Measurements from ENCODE around the gene CIB4.

Gene CIB4

DNA sequence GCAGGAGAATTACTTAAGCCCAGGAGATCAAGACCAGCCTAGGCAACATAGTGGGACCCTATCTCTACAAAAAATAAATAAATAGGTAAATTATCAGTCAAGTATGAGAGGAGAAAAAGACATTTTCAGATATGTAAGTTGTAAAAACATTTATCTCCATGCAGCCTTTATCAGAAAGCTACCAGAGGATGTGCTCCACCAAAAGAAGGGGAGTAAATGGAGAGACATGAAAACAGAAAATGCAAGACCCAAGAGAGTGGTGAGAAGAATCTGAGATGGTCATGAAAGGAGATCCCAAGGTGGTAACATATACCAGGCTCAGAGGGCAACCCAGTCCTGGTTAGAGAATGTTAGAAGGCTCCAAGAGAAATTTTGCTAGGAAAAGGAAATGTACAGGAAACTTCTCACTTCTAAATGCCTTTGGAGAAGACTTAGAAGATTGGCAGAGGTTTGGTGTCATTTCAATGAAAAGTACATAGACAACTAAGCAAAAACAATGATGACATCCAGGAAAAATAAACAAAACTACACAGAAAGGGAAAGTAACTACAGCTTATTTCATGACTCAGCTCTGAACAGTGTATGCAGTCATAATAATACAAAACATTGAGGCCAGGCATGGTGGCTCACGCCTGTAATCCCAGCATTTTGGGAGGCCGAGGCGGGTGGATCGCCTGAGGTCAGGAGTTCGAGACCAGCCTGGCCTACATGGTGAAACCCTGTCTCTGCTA is 19.5 kb downstream of the CIB4 start:
- in situ Hi-C loops (cut with HindIII; ENCODE audit: low pct_unique_long_range_greater_than_20kb, low sequenced_read_pairs) = no loop called here
- peak in 1 of 2 experiments; percentile 24 for DNase-seq (ENCODE audit: low read depth in 1 of 2, low spot score in 1 of 2)
- no peak for TF ChIP-seq JUND (IDR thresholded peaks at IDR 0.05; ENCODE audit: low read depth)

DNA sequence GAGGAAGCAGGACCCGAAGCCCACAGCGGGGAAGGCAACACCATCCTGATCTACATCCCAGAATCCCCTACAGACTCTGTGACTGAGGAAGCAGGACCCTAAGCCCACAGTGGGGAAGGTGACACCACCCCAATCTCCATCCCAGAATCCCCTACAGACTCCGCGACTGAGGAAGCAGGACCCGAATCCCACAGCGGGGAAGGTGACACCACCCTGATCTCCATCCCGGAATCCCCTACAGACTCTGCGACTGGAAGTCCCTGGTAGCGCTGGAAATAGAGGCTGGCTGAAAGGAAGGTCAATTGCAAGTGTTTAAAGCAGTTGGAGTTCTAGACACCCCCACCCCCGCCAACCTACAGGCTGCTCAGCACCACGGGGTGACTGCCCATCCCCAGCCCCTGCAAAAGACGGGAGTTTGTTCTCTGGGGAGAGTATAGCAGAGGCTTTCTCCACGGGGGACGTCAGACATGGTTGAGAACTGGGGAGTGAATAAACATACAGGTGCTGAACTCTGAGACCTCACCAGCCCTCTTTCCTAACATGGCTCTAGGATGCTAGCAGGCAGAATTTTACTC is 21.0 kb downstream of the CIB4 start:
- in situ Hi-C loops (cut with HindIII; ENCODE audit: low pct_unique_long_range_greater_than_20kb, low sequenced_read_pairs) = no loop called here
- no peak for DNase-seq (ENCODE audit: low read depth in 1 of 2, low spot score in 1 of 2)
- TF ChIP-seq JUND (IDR thresholded peaks at IDR 0.05; ENCODE audit: low read depth) = no peak

DNA sequence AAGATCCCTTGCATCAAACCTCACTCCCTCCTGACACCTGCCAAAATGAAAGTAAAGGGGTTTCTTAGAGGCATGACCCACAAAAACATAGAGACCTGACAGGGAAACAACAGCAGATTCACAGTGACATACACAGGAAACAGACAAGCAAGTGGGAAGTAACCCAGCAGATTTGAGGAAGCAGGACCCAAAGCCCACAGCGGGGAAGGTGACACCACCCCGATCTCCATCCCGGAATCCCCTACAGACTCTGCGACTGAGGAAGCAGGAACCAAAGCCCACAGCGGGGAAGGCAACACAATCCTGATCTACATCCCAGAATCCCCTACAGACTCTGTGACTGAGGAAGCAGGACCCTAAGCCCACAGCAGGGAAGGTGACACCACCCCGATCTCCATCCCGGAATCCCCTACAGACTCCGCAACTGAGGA is 21.6 kb downstream of the CIB4 start:
- no peak for DNase-seq (ENCODE audit: low read depth in 1 of 2, low spot score in 1 of 2)
- in situ Hi-C loops (cut with HindIII; ENCODE audit: low pct_unique_long_range_greater_than_20kb, low sequenced_read_pairs) = no loop called here

DNA sequence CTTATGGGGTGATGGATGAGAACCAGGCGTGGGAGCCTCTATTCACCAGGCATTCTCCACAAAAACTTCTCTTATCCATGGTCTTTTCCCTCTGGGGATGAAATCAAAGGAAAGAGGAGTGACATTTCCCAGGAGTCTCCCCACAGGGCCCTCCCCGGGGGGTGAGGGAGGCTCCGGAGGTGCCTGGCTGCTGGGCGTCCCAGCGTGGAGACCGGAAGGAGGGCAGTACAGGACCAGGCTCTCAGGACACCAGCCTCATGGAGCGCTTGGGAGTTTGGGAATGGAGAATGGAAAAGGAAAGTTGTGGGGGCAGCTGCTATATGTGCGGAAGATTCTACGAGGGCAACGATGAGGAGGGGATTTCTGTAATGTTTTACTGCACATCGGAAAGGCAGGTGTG is 22.1 kb downstream of the CIB4 start:
- DNase-seq (ENCODE audit: low read depth in 1 of 2, low spot score in 1 of 2) = no peak
- no peak for TF ChIP-seq JUND (IDR thresholded peaks at IDR 0.05; ENCODE audit: low read depth)
- in situ Hi-C loops (cut with HindIII; ENCODE audit: low pct_unique_long_range_greater_than_20kb, low sequenced_read_pairs) = no loop called here

More for the DNA sequence above, 21.6 kb downstream of the CIB4 start:
- TF ChIP-seq JUND (IDR thresholded peaks at IDR 0.05; ENCODE audit: low read depth) = no peak

DNA sequence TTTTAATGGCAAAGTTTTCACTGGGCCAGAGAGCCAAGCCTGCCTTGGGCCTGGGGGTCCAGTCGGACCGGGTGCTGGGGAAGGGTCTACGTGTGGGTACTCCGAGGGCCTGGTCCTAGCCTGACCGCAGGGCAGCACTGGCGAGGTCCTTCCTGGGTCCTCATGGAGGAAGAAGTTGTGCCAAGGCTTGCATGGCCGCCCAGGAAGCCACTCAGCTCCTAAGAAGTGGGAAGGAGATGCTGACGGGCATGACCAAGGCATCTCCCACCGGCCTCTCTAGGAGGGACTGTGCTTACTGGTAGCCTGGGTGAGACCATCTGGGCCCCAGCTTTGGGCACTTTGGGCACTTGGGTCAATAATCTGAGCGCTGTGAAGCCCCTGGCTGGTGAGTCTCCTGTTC is 22.6 kb downstream of the CIB4 start:
- in situ Hi-C loops (cut with HindIII; ENCODE audit: low pct_unique_long_range_greater_than_20kb, low sequenced_read_pairs) = no loop called here
- TF ChIP-seq JUND (IDR thresholded peaks at IDR 0.05; ENCODE audit: low read depth) = no peak

DNA sequence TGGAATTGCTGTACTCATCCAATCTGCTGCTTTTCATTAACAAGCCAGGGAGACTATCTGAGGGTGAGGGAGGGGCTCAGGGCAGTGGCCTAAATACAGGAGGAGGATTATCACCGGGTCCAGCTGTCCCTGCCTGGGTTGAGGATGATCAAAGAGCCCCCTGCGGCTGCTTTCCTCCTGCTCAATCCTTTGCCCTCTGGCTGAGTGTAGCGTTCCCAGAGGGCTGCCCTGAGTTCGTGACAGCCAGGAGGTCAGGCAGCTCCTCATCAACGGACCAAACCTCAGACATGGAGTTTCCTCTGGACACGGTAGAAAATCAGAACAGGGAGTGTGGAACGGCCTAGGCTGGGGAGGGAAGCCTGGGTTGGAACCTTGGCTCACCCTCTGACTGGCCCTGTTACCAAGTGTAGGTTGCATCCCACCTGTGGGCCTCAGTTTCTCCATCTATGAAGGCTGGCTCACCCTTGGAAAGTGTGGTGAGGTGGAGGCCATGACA is 23.5 kb downstream of the CIB4 start:
- in situ Hi-C loops (cut with HindIII; ENCODE audit: low pct_unique_long_range_greater_than_20kb, low sequenced_read_pairs) = no loop called here
- no peak for TF ChIP-seq JUND (IDR thresholded peaks at IDR 0.05; ENCODE audit: low read depth)
- no peak for DNase-seq (ENCODE audit: low read depth in 1 of 2, low spot score in 1 of 2)

More for the DNA sequence above, 22.6 kb downstream of the CIB4 start:
- no peak for DNase-seq (ENCODE audit: low read depth in 1 of 2, low spot score in 1 of 2)

DNA sequence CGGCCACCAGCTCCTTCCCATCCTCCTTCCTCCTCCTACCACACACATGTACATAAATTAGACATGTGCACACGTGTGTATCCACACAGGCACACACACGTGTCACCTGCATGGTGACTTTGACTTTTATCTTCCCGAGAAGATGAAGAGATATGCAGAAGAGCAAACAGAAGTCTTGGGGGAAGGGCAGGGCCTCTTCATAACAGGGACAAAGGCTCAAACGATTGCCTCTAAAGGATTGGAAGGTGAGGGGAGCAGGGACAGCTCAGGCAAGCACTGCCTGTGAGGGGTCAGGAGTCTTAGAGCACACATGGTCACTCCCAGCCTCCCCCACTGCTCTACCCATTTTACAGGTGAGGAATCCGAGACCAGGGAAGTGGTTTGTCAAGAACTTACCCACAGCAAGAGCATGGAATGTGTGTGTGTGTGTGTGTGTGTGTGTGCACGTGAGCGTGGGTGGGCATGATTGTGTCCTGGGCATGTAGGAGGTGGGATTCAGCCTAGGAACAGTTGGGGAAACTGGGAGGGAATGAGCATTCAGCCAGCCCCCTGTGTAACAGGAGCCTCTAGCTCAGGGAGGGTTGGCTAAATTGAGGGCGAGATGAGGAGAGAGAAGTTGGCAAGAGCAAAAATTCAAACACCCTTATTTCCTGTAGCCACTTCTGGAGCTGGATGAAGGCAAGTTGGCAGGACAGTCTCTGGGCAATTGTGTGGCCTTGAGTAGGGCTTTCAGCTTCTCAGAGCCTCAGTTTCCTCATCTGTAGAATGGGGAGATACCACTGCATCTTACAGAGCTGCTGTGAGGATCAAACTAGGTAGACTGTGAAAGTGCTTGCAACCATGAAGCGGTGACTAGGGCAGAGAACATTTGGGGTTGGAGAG is 24.2 kb downstream of the CIB4 start:
- TF ChIP-seq JUND (IDR thresholded peaks at IDR 0.05; ENCODE audit: low read depth) = no peak
- in situ Hi-C loops (cut with HindIII; ENCODE audit: low pct_unique_long_range_greater_than_20kb, low sequenced_read_pairs) = no loop called here
- DNase-seq (ENCODE audit: low read depth in 1 of 2, low spot score in 1 of 2) = no peak

DNA sequence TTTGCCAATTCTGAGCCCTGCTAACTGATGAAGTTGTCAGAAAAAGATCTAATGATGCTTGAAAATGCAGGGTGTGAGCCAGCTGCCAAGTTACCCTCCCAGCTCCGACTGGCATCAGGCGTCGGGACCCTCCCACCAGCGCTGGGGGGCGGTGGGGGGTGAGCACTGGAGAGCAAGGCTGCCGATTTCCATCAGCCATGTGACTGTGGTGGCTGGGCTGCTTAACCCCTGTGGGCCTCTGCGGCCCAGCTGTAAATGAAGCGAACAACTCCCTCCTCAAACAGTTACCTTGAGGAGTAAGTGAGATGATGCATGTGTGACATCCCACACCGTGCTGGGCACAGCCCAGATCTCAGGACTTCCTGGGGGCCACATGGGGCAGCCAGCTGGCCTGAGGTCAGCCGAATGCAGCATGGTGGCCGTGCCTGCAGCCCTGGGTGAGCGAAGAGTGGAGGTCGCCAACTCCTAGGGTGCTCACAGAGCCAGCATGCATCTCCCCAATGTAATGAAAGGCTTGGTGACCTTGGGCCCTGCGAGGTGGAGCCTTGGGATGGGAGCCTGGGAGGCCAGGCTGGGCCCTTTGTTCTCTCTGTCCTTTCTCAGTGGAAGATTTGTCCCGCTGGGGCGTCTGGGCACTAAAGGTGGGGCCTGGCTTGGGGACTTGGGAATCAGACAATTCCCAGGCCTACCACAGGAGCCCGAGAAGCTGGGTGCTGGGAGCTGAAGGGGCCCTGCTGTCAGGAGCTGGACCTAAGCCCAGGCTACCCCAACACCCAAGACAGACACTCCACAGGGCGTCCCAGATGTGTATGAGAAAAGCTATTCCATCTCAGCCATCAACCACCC is 25.1 kb downstream of the CIB4 start:
- no peak for DNase-seq (ENCODE audit: low read depth in 1 of 2, low spot score in 1 of 2)
- in situ Hi-C loops (cut with HindIII; ENCODE audit: low pct_unique_long_range_greater_than_20kb, low sequenced_read_pairs) = no loop called here
- no peak for TF ChIP-seq JUND (IDR thresholded peaks at IDR 0.05; ENCODE audit: low read depth)

DNA sequence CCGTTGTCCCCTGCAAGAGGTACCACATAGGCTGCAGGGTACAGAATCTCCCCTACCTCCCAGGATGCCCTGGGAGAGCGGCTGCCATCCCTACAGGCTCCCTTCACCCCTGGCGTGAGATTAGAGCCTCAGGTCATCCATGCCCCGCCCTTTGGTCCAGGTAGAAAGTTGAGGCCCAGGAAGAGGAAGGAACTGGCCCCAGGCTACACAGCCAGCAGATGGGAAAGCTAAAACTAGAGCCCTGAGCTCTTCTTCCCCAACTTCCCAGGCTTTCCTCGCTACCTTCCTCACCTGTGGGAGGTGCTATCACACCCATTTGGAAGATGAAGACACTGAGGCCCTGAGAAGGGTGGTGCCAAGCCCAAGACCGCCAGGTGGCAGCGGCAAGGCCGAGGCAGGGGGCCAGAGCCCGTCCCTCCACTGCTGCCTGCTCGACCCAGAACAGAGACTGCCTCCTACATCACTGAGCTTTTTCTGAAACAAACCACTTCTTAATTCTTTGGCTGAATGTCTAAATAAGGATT is 25.8 kb downstream of the CIB4 start:
- DNase-seq (ENCODE audit: low read depth in 1 of 2, low spot score in 1 of 2) = no peak
- in situ Hi-C loops (cut with HindIII; ENCODE audit: low pct_unique_long_range_greater_than_20kb, low sequenced_read_pairs) = no loop called here
- TF ChIP-seq JUND (IDR thresholded peaks at IDR 0.05; ENCODE audit: low read depth) = no peak

DNA sequence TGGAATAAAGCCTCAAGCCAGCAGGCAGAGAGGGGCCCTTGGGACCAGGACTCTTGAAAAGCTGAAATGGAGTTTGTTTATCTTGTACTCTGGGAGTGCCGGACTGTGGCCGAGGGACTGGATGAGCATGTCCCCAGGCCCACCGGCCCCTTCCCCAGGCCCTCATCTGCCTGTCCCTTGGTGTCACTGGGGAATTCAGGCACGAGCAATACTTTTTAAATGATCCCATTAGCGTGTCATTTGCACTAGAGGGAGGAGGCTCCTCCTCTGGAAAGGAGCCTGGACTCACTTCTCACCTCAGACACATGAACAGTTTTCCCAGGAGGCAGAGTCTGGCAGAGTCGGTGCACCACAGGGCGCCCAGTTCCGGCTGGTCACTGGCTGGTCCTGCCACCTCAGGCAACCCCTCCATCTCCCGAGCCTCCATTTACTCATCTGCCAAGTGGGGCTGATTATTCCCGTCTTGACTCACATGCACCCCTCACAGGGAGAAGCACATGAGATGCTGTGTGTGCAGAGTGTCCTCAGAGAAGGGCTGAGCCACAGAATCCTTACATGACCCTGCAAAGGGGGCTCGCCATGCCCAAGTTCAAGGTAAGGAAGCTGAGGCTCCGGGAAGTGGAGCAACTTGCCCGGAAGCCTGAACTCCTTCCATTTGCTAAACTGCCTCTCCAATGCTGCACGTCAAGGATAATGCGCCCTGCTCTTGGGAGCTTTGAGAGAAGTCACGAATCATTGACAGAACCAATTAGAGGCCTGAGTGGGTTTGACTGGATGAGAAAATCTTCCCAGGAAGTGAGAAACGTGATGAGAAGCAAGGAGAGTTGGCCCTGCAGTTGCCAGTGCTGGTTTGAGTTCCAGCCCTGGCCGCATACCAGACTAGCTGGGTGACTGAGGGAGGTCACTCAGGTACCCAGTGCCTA is 26.7 kb downstream of the CIB4 start:
- no peak for TF ChIP-seq JUND (IDR thresholded peaks at IDR 0.05; ENCODE audit: low read depth)
- in situ Hi-C loops (cut with HindIII; ENCODE audit: low pct_unique_long_range_greater_than_20kb, low sequenced_read_pairs) = no loop called here
- no peak for DNase-seq (ENCODE audit: low read depth in 1 of 2, low spot score in 1 of 2)

Data from T47D (cell line).